ENCODE data around the gene RWDD3.

The RWDD3 gene, protein sequence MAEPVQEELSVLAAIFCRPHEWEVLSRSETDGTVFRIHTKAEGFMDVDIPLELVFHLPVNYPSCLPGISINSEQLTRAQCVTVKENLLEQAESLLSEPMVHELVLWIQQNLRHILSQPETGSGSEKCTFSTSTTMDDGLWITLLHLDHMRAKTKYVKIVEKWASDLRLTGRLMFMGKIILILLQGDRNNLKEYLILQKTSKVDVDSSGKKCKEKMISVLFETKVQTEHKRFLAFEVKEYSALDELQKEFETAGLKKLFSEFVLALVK

DNA sequence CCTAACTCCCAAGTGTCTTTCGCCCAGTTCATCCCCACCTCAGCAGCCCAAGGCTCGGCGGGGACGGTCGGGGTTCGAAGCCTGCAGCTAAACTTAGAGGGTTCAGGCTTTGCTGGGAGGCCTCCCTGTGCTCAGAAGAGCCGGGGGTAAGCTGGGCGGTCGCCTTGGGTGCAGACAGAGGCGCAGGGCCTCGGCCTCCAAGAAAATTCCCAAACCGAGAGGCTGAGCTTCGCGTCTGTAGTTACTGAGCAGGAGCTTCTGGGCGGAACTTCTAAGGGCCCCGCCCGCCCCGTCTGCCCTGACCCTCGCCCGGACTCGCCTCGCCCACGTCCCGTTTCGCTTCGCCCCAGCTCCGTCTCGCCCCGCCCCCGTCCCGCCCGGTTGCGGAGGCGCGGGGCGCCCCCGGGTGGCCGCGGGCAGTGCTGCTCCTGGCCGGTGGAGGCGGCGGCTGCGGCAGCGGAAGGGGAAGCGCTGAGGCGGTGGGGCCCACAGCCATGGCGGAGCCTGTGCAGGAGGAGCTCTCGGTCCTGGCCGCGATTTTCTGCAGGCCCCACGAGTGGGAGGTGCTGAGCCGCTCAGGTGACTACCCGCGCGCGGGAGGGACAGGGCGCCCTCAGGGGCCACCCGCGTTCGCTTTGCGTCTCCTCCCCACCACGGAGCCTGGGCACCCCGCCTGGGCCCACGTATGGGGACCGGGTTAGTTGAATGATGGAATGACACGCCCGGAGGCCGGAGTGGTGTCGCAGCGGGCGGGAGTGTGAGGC lies at the start of gene RWDD3:
Gene RWDD3 (plus strand): TSS at position 474 of the 764 bp plus-strand sequence. CDS start 21 bp downstream, at position 495.
- TF ChIP-seq POLR2AphosphoS5 (IDR thresholded peaks at IDR 0.05; ENCODE audit: borderline replicate concordance, low read depth, low read length) (peak; percentile 79), EZH2 (IDR thresholded peaks at IDR 0.05) (no peak)
- DNase-seq (ENCODE audit: low read depth, low spot score) = no peak
- no peak within 1 kb of the TSS for H3K27ac ChIP-seq

DNA sequence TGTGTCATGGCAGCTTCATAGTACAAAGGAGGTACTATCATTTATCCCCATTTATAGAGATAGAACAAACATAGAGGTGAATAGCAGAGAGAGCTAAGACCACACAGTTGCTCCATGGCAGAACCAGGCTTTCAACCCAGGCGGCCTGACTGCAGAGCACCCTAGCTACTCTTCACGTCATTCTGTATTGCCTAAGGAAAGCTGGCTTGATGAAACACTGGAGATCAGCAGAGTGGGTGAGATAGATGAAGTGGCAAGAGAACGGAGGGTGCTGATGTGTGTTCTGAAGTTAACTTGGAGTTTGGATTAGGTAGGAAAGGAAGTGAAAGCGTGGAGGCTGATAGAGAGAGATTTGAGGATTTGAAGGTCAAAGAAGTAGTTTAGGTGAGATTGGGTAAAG lies 47.9 kb upstream of the RWDD3 start:
- no peak for DNase-seq (ENCODE audit: low read depth, low spot score)
- H3K9ac ChIP-seq (ENCODE audit: insufficient read length) = no peak overlapping the region
- no peaks in the 10 kb centered on the region for H3K36me3 ChIP-seq (ENCODE audit: insufficient read depth, low read length)
- no peak overlapping the region for H3K4me3 ChIP-seq
- no peaks in the 10 kb centered on the region for H3K9me3 ChIP-seq (ENCODE audit: low read depth, low read length)
- no peak for TF ChIP-seq FOXP2 (optimal IDR thresholded peaks at IDR 0.05; ENCODE audit: control extremely low read depth, extremely low read length, insufficient read depth)
- TF ChIP-seq EZH2 (IDR thresholded peaks at IDR 0.05) = no peak
- no peak for TF ChIP-seq POLR2AphosphoS5 (IDR thresholded peaks at IDR 0.05; ENCODE audit: borderline replicate concordance, low read depth, low read length)
- no peak overlapping the region for H3K27ac ChIP-seq

More for the DNA sequence above, at the start of gene RWDD3:
- H3K9ac ChIP-seq (ENCODE audit: insufficient read length) = peak within 1 kb of the TSS; percentile 91
- H3K36me3 ChIP-seq (ENCODE audit: insufficient read depth, low read length) = no peaks in the 10 kb centered on the region
- no peaks in the 10 kb centered on the region for H3K9me3 ChIP-seq (ENCODE audit: low read depth, low read length)
- H3K4me3 ChIP-seq = peak within 1 kb of the TSS; percentile 95

DNA sequence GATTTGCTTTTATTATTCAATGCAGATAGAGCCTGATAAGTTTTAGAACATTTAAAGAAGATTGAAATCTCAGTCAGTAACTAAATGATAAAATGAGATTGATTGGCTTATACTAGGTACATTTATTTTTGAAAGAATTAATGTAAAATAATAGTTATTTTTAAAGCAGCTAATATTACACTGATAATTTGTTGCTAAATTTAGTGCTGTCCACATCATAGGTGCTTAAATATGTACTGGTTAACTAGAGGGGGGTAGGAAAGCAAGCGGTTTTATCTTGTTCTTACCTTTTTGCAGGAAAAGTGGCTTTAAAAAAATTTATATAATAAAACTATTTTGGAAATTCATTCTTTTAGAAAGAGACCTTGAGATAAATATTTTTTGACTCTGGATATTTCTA lies 40.4 kb upstream of the RWDD3 start:
- DNase-seq (ENCODE audit: low read depth, low spot score) = no peak
- no peaks in the 10 kb centered on the region for H3K36me3 ChIP-seq (ENCODE audit: insufficient read depth, low read length)
- TF ChIP-seq EZH2 (IDR thresholded peaks at IDR 0.05) = no peak
- no peak for TF ChIP-seq POLR2AphosphoS5 (IDR thresholded peaks at IDR 0.05; ENCODE audit: borderline replicate concordance, low read depth, low read length)
- TF ChIP-seq FOXP2 (optimal IDR thresholded peaks at IDR 0.05; ENCODE audit: control extremely low read depth, extremely low read length, insufficient read depth) = no peak

DNA sequence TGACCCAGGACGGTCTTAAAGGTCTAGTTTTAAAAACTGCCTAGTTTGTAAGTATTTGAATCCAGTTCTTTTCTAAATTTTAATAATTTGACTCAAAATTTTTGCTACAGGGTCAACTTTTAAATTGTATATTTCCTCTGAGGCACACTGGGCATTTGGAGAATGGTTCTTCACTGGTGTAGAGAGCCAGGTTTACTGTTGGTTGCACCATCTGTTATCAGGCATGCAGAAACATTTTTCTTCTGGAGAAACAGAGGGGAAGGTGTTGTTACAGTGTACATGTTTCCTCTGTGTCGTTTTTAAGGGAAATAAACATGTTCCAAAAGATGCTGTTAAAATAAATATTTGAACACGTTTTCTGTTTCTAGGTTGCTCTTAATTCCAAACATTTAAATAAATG lies 39.0 kb upstream of the RWDD3 start:
- H3K27ac ChIP-seq = no peak overlapping the region
- no peak overlapping the region for H3K4me3 ChIP-seq
- TF ChIP-seq FOXP2 (optimal IDR thresholded peaks at IDR 0.05; ENCODE audit: control extremely low read depth, extremely low read length, insufficient read depth) (no peak), POLR2AphosphoS5 (IDR thresholded peaks at IDR 0.05; ENCODE audit: borderline replicate concordance, low read depth, low read length) (no peak), EZH2 (IDR thresholded peaks at IDR 0.05) (no peak)
- H3K36me3 ChIP-seq (ENCODE audit: insufficient read depth, low read length) = no peaks in the 10 kb centered on the region
- H3K9me3 ChIP-seq (ENCODE audit: low read depth, low read length) = no peaks in the 10 kb centered on the region
- DNase-seq (ENCODE audit: low read depth, low spot score) = no peak
- H3K9ac ChIP-seq (ENCODE audit: insufficient read length) = no peak overlapping the region

More for the DNA sequence above, 40.4 kb upstream of the RWDD3 start:
- no peak overlapping the region for H3K9ac ChIP-seq (ENCODE audit: insufficient read length)
- no peak overlapping the region for H3K4me3 ChIP-seq
- H3K27ac ChIP-seq = no peak overlapping the region
- no peaks in the 10 kb centered on the region for H3K9me3 ChIP-seq (ENCODE audit: low read depth, low read length)

DNA sequence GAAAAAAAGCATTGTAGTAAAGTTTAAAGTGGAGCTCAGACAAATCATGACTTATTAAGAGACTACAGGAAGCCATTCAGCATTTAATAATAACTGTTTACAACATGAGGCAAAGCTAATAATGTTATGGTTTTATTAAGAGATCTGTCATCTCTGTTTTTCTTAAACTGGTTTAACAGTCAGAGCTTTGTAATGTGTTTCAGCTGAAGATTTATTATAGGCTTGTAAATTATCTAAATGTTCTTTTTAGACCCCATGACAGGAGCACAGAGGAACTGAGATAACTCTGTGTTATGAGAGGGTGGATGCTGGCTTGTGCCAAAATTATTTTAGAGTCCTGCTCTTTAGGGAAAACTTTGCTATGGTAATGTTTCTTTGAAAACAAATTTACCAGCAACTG lies 38.0 kb upstream of the RWDD3 start:
- H3K27ac ChIP-seq = no peak overlapping the region
- no peaks in the 10 kb centered on the region for H3K36me3 ChIP-seq (ENCODE audit: insufficient read depth, low read length)
- H3K9ac ChIP-seq (ENCODE audit: insufficient read length) = no peak overlapping the region
- no peak overlapping the region for H3K4me3 ChIP-seq
- no peak for DNase-seq (ENCODE audit: low read depth, low spot score)
- H3K9me3 ChIP-seq (ENCODE audit: low read depth, low read length) = no peaks in the 10 kb centered on the region
- TF ChIP-seq EZH2 (IDR thresholded peaks at IDR 0.05) = no peak

DNA sequence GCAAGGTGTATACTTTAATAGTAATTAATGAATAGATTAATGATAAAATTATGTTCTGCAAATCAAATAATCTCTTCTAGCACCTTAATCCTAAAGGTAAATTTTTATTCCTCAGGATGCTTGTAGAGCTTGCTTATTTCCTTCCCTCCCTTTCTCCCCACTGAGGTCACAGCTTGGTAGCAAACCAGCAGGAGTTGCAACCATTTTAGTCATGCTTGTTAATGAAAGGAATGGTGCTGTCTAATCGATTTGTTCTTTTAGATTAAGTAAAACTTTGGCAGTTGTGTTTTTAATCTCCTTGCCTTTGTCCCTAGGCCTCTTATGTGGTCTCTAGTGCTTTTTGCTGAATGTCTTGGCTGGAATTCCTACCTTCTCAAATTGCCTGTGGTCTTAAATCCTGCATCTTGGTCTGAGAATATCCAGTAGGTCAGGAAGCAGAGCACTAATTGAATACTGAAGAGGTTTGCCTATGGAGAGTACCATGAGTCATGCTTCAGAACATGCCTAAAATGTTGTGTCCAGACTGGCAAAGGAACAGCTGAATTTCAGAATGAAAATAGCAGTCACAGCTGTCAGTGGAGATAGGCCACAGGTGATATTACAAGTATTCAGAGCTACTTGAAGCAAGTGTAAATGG lies 36.3 kb upstream of the RWDD3 start:
- Histone ChIP-seq H3K9ac (ENCODE audit: insufficient read length) (no peak overlapping the region), H3K9me3 (ENCODE audit: low read depth, low read length) (no peaks in the 10 kb centered on the region), H3K36me3 (ENCODE audit: insufficient read depth, low read length) (no peaks in the 10 kb centered on the region), H3K27ac (no peak overlapping the region), H3K4me3 (no peak overlapping the region)
- TF ChIP-seq FOXP2 (optimal IDR thresholded peaks at IDR 0.05; ENCODE audit: control extremely low read depth, extremely low read length, insufficient read depth) (no peak), EZH2 (IDR thresholded peaks at IDR 0.05) (no peak), POLR2AphosphoS5 (IDR thresholded peaks at IDR 0.05; ENCODE audit: borderline replicate concordance, low read depth, low read length) (no peak)
- no peak for DNase-seq (ENCODE audit: low read depth, low spot score)

DNA sequence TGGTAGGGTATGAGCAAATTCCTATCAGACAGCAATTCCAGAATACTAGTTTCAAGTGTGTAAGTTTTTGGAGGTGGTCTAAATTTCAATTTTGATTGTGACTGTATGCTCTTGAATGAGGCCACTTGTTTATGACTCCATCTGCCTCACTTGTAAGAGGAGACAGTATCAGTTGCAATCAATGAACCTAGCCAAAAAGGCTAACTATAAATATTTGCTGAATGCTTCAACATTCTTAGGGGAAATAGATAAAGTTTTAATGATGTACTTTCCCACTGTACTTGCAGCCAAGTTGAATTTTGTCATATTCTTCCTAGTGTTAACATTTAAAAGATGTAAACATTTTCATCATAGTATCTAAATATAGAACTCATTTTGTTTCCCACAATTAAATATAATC lies 32.1 kb upstream of the RWDD3 start:
- H3K4me3 ChIP-seq = no peak overlapping the region
- TF ChIP-seq POLR2AphosphoS5 (IDR thresholded peaks at IDR 0.05; ENCODE audit: borderline replicate concordance, low read depth, low read length) (no peak), EZH2 (IDR thresholded peaks at IDR 0.05) (no peak), FOXP2 (optimal IDR thresholded peaks at IDR 0.05; ENCODE audit: control extremely low read depth, extremely low read length, insufficient read depth) (no peak)
- H3K9ac ChIP-seq (ENCODE audit: insufficient read length) = no peak overlapping the region
- no peak overlapping the region for H3K27ac ChIP-seq
- H3K9me3 ChIP-seq (ENCODE audit: low read depth, low read length) = no peaks in the 10 kb centered on the region
- H3K36me3 ChIP-seq (ENCODE audit: insufficient read depth, low read length) = no peaks in the 10 kb centered on the region
- DNase-seq (ENCODE audit: low read depth, low spot score) = no peak

DNA sequence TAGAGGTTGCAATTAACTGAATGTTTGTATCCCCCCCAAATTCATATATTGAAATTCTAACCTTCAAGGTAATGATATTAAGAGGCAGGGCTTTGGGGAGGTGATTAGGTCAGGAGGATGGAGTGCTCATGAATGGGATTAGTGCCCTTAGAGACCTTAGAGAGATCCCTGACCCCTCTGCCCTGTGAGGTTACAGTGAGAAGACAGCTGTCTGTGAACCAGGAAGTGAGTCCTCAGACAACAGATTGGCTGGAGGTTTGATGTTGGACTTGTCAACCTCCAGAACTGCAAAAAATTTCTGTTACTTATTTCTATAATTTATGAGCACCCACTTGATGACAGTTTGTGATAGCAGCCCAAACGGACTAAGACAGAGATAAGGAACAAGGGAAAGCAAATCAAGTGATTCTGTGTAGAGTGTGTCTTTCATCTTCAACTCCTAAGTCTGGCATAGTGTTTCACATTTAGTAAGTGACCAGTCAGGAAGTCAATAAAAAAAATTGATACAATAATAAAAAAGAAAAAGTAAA lies 30.0 kb upstream of the RWDD3 start:
- no peak for DNase-seq (ENCODE audit: low read depth, low spot score)
- no peak overlapping the region for H3K27ac ChIP-seq
- no peaks in the 10 kb centered on the region for H3K36me3 ChIP-seq (ENCODE audit: insufficient read depth, low read length)
- TF ChIP-seq FOXP2 (optimal IDR thresholded peaks at IDR 0.05; ENCODE audit: control extremely low read depth, extremely low read length, insufficient read depth) = no peak
- TF ChIP-seq EZH2 (IDR thresholded peaks at IDR 0.05) = no peak
- TF ChIP-seq POLR2AphosphoS5 (IDR thresholded peaks at IDR 0.05; ENCODE audit: borderline replicate concordance, low read depth, low read length) = no peak
- H3K9ac ChIP-seq (ENCODE audit: insufficient read length) = no peak overlapping the region
- no peaks in the 10 kb centered on the region for H3K9me3 ChIP-seq (ENCODE audit: low read depth, low read length)
- H3K4me3 ChIP-seq = no peak overlapping the region

All from SK-N-MC (cell line).